Heart left ventricle (tissue), 16 donors: Measurements from ENCODE around the gene CKLF. TPM values are rescaled to one million over a fixed set of nuclear protein-coding genes. Genes with fewer than 3 reads are reported as not detected.

Experiments
- ATAC-seq, 4 donors: fragments of 200-7000 bp; cut with Tn5 transposase; one replicate each; pipeline ENCODE4 v1.9.1; 2020 to 2022; ENCODE audit warnings: moderate library complexity in 4 of 4, mild to moderate bottlenecking in 3 of 4, moderate number of reproducible peaks in 1 of 4
- DNase-seq, 5 donors: peaks; one replicate each; pipeline ENCODE4 v3.0.0-alpha.2; 2020
- H3K27ac ChIP-seq, 12 donors: fragments of 200-600 bp; sonication (generic) in 4 of 12; one replicate each; pipeline versions ENCODE4 v1.5.0 to v1.8.0; 2016 to 2022; ENCODE audit warnings: mild to moderate bottlenecking in 2 of 12
- H3K27me3 ChIP-seq, 9 donors: fragments of 200-600 bp; sonication (generic) in 2 of 9; one replicate each; pipeline versions ENCODE4 v1.5.1 to v1.8.0; 2016 to 2022; ENCODE audit warnings: mild to moderate bottlenecking in 3 of 9
- H3K36me3 ChIP-seq, 9 donors: fragments of 200-600 bp; sonication (generic) in 2 of 9; one replicate each; pipeline versions ENCODE4 v1.5.0 to v1.8.0; 2018 to 2022; ENCODE audit warnings: mild to moderate bottlenecking in 2 of 9
- H3K4me1 ChIP-seq, 12 donors: fragments of 200-600 bp; sonication (generic) in 4 of 12; one replicate each; pipeline versions ENCODE4 v1.5.0 to v1.8.0; 2016 to 2022; ENCODE audit warnings: mild to moderate bottlenecking in 3 of 12
- H3K4me3 ChIP-seq, 12 donors: fragments of 200-600 bp; sonication (generic) in 4 of 12; one replicate each; pipeline versions ENCODE4 v1.5.0 to v1.8.0; 2017 to 2022; ENCODE audit warnings: mild to moderate bottlenecking in 9 of 12, moderate library complexity in 4 of 12
- H3K9me3 ChIP-seq, 12 donors: fragments of 200-600 bp; sonication (generic) in 4 of 12; one replicate each; pipeline versions ENCODE4 v1.5.0 to v1.8.0; 2016 to 2022; ENCODE audit warnings: mild to moderate bottlenecking in 1 of 12
- POLR2A ChIP-seq, 2 donors: fragments of 450-650 bp; IDR thresholded peaks; one replicate each; pipeline ENCODE4 v1.6.1; 2017; ENCODE audit warnings: antibody characterized with exemption in 2 of 2, mild to moderate bottlenecking in 2 of 2, moderate library complexity in 2 of 2
- WGBS, 4 donors: extraction: QIAGEN DNeasy Blood & Tissue Kit in 2 of 4; methylation state at CpG; one replicate each; pipeline versions ENCODE4 v1.1.5 to v1.1.7; 2013 to 2018; 5-methylcytosine and 5-hydroxymethylcytosine counted together
- intact Hi-C, 10 donors: fragments of 100-400 bp; cut with DNase I; formaldehyde crosslinking; loops; one replicate each; pipeline versions ENCODE4 v1.11.1 to v1.14.2; 2022
- polyA plus RNA-seq, 2 donors: library from polyadenylated mRNA; stranded (reverse); fragments of 200-250 nt; gene quantifications; one replicate each; pipeline ENCODE4 v1.2.3, GENCODE V29; 2013
- total RNA-seq, 9 donors: library from RNA; depleted of rRNA in 2 of 9; stranded (reverse); fragments of >200 nt in 2 of 9; fragmentation: NEBNext Ultra II Directional in 3 of 9; extraction: Animal tissue kit (Norgen Biotek cat#: 25700) in 3 of 9; gene quantifications; one replicate each; pipeline versions ENCODE4 v1.1.0 to v1.2.4, GENCODE V29; 2016 to 2023
- TF ChIP-seq, protein P1 (sequence below), 12 donors: fragments of 200-600 bp; sonication (generic) in 4 of 12; IDR thresholded peaks; one replicate each; pipeline versions ENCODE4 v1.5.0 to v1.8.0; 2018 to 2022; ENCODE audit warnings: antibody characterized with exemption in 12 of 12, mild to moderate bottlenecking in 5 of 12
- donor health status: ischemic (EF 13 %, LVEDD 7.1; RV severe dilation, severe dysfunction).
- donor health status: healthy with polysubstance abuse.
- donor health status: DM: no; HTN: yes; CAD: no.
- donor health status: DM: no; HTN: no; CAD: no.
- donor health status: ischemic (EF 25% LVEDD 6.9; RV normal size, moderate dysfunction).
- donor health status: ischemic (EF 25% LVEDD 5.7; RV mildly dilated, moderate dysfunction).
- donor health status: healthy.
- donor health status: DM: yes; HTN: yes; CAD: no.
- donor health status: ischemic (EF 35%, LVEDD 5.7; RV mildly dilated, moderate dysfunction).
- donor health status: nonischemic (EF 11% LVEDD 7.7; RV severe dilation, severe dysfunction).
- donor health status: DM: yes; HTN: yes; CAD: no.
- donor health status: PGD.
- donor health status: ischemic (EF 29% LVEDD 5.4; RV normal size, mild dysfunction).
- donor health status: nonischemic (EF 23%, LVEDD 6.1; RV moderate dilation, normal function).

CKLF gene
- total and polyA plus RNA-seq, 11 donors, result 4.1 to 28.9 (median 6.4) TPM

- H3K9me3 ChIP-seq, result no peaks in the 10 kb centered on the region
- H3K4me3 ChIP-seq, result no peak overlapping the region
- ATAC-seq (peak in 3 of 4 donors; percentile 29 to 50 (median 43)), DNase-seq (peak in 1 of 5 donors; percentile 61)
- intact Hi-C loops, result loop anchor here in 1 of 10 donors (5.0 kb wide), 1 partner anchor 41 kb away; the partner anchor contains the start of genes CKLF and TK2
- peaks cover 4 to 58% (median 39%) of the 10 kb centered on the region in 12 donors for H3K4me1 ChIP-seq
- peak overlapping the region; percentile 31 to 84 (median 66) for H3K27ac ChIP-seq
- peaks cover 0 to 39% (median 6%) of the 10 kb centered on the region in 9 donors for H3K36me3 ChIP-seq
- no peaks in the 10 kb centered on the region for H3K27me3 ChIP-seq
- TF ChIP-seq, protein P1, sequence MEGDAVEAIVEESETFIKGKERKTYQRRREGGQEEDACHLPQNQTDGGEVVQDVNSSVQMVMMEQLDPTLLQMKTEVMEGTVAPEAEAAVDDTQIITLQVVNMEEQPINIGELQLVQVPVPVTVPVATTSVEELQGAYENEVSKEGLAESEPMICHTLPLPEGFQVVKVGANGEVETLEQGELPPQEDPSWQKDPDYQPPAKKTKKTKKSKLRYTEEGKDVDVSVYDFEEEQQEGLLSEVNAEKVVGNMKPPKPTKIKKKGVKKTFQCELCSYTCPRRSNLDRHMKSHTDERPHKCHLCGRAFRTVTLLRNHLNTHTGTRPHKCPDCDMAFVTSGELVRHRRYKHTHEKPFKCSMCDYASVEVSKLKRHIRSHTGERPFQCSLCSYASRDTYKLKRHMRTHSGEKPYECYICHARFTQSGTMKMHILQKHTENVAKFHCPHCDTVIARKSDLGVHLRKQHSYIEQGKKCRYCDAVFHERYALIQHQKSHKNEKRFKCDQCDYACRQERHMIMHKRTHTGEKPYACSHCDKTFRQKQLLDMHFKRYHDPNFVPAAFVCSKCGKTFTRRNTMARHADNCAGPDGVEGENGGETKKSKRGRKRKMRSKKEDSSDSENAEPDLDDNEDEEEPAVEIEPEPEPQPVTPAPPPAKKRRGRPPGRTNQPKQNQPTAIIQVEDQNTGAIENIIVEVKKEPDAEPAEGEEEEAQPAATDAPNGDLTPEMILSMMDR (IDR thresholded peaks at IDR 0.05), result no peak
- no peak for TF ChIP-seq POLR2A (IDR thresholded peaks at IDR 0.05)
- 55 to 69% (median 62%) methylated on average over 11 to 12 of the region's 12 CpGs for WGBS, 4 donors
Observed at GRCh38 chr16:66510711-66511601, 41.4 kb upstream of the CKLF start.

DNA sequence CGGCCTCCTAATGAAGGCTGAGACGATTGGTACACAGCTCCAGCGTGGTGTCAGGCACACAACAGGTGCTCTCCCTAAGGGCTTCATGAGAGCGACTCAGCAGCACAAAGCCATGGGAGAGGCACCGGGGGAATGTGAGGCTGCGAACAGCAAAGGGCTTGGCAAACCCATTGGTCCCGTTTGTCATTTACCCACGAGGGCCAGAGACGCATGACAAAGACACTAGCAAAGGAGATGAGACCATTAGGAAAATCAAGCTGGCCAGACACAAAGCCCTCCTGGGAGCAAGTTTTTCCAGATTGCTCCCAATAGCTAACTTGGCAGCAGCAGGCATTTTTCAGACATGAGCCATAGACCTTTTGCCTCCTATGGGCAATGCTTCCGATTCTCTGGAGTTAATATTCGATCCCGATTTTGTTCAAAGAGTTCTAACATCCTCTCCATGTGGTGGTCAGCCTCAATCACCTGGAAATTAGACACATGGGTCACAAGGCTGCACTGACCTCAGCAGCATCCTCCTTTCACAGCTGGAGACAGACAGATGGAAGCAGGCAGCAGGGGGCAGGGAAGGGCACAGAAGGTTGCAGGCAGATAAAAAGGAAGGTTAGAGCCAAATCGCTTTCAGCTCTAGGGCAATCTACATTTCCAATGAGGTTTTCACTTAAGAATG lies 40.6 kb upstream of the CKLF start:
- ATAC-seq, result peak in 2 of 4 donors; percentile 2 to 6
- H3K4me1 ChIP-seq, result peaks cover 10 to 65% (median 46%) of the 10 kb centered on the region in 12 donors
- intact Hi-C loops, result loop anchor here in 1 of 10 donors (5.0 kb wide), 1 partner anchor 41 kb away; the partner anchor contains the start of genes CKLF and TK2

GRCh38 chr16:66512272-66513110 lies 39.9 kb upstream of the CKLF start:
- peak overlapping the region in 11 of 12 donors; percentile 40 to 84 (median 67) for H3K27ac ChIP-seq
- WGBS, 4 donors, result 76 to 88% (median 84%) methylated on average over 15 of the region's 15 CpGs
- peaks cover 0 to 39% (median 5%) of the 10 kb centered on the region in 9 donors for H3K36me3 ChIP-seq
- no peak for DNase-seq
- no peak for ATAC-seq
- TF ChIP-seq, protein P1 (IDR thresholded peaks at IDR 0.05), result no peak
- TF ChIP-seq POLR2A (IDR thresholded peaks at IDR 0.05), result no peak
- H3K4me1 ChIP-seq, result peaks cover 11 to 71% (median 52%) of the 10 kb centered on the region in 12 donors
- intact Hi-C loops, result loop anchor here in 1 of 10 donors (5.0 kb wide), 1 partner anchor 40 kb away; the partner anchor contains the start of genes CKLF and TK2
- no peak overlapping the region for H3K4me3 ChIP-seq
- H3K27me3 ChIP-seq, result no peaks in the 10 kb centered on the region
- H3K9me3 ChIP-seq, result no peaks in the 10 kb centered on the region

More for the DNA sequence above, 40.6 kb upstream of the CKLF start:
- H3K36me3 ChIP-seq, result peaks cover 0 to 39% (median 6%) of the 10 kb centered on the region in 9 donors
- WGBS, 4 donors, result 50 to 63% (median 53%) methylated on average over 11 to 13 of the region's 13 CpGs
- no peak overlapping the region for H3K4me3 ChIP-seq
- H3K27ac ChIP-seq, result peak overlapping the region; percentile 31 to 84 (median 66)
- TF ChIP-seq POLR2A (IDR thresholded peaks at IDR 0.05), result no peak
- TF ChIP-seq, protein P1 (IDR thresholded peaks at IDR 0.05), result peak in 3 of 12 donors; percentile 5 to 34 (median 22)
- H3K27me3 ChIP-seq, result no peaks in the 10 kb centered on the region
- peak in 1 of 5 donors; percentile 60 for DNase-seq
- no peaks in the 10 kb centered on the region for H3K9me3 ChIP-seq
